Measurements from ENCODE around the gene BOLL.
"Not testable (repeated sequence)": the region's sequence is repeated elsewhere in the genome, so short reads cannot be mapped to it uniquely, and the experiment has no call there.

The BOLL gene

DNA sequence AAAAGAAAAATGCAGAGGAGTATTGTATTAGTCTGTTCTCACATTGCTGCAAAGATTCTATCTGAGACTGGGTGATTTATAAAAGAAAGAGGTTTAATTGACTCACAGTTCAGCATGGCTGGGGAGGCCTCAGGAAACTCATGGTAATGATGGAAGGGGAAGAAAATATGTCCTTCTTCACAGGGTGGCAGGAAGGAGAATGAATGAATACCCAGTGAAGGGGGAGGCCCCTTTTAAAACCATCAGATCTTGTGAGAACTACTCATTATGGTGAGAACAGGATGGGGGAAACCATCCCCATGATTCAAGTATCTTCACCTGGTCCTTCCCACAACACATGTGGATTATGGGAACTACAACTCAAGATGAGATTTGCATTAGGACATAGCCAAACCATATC, 10.2 kb upstream of the BOLL start:
- DNase-seq (ENCODE audit: low spot score), result no peak

DNA sequence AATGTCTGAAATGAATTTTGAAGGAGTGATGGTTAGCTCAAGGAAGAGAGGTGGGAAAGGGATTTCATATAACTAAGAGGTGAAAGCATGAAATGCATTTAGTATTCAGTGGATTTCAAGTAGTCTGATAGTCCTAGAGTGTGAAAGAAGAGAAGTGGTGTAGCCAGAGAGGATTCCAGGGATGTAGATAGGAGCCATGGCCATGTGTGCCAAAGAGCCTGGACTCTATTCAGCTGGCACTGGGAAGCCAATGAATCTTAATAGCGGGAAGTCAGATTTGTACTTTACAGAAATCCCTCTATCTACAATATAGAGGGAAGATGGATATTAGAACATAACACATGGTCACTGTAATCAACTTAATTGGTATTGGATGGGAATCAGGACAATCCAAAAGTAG, 8.3 kb upstream of the BOLL start:
- no peak for DNase-seq (ENCODE audit: low spot score)

DNA sequence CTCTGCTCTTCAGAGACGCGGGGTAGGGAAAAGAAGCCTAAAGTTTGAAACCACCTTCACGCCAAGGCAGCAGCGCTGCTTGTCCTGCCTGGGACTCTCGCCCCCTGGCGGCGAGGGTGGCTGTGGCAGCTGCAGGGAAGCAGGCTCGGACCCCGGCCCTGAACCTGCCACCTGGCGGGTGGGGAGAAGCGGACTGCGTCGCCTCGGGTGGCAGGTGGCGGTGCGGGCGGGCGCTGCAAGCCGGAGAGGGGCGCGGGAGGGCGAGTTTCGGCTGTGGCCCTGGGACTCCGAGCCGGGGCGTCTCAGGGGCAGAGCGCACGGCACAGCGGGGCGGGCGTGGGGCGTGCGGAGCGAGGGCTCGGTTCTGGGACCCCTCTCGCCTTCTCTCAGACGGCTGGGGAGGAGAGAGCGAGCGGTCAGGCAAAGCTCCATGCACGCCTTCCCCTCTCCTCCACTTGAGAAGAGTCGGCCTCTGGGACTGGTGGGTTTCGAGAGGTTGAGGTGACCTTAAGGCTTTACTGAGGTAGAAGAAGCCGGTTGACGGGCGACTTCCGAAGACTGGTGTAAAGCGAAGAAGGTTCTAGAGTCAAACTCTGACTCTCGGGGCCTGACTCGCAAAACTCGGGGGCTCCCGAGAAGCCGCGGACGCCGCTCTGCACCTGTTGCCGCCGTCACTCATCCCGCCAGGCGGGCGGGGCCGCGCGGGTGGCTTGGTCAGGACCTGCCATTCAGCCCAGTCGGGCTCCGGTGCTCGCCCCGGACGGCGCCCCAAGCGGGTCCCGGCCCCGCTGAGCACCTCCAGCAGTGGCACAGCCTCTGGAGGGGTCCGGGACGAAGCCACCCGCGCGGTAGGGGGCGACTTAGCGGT, 1.1 kb upstream of the BOLL start:
- DNase-seq (ENCODE audit: low spot score), result peak; percentile 50

DNA sequence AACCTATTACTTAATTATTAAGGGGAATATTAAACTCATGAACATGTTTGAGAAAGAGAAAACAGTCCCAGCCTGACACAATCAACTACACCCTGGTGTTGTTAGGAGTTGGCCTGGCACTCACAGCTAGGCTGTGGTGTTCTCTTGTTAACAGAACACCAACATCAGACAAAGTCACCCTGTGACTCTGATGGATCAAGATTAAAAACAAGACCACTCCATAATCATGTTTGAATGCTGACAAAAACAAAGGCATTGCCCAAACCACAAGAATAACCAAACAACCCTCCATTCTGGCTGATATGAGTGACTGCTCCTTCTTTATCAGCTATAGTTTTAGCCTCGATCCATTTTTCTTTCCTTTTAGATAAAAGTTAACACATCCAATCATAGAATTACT, 3.0 kb downstream of the BOLL start:
- DNase-seq (ENCODE audit: low spot score), result no peak

DNA sequence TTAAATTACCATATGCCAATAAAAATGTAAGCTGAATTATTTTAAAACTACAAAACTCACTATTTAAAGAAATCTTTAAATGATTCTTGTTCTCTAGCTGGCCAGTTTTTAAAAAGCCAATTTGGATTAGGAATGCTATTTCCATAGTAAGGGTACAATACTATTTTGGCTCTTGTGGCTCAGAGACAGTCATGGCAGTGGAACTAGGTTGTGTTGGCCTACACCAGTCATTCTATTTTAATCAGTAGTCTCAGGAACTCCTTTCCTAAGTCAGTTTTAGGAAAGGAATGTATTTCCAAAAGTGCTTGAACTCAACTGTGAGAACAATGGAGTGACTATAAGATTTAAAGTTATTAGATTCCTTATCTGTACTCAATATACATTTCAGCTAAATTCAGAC, 5.9 kb downstream of the BOLL start:
- no peak for DNase-seq (ENCODE audit: low spot score)

DNA sequence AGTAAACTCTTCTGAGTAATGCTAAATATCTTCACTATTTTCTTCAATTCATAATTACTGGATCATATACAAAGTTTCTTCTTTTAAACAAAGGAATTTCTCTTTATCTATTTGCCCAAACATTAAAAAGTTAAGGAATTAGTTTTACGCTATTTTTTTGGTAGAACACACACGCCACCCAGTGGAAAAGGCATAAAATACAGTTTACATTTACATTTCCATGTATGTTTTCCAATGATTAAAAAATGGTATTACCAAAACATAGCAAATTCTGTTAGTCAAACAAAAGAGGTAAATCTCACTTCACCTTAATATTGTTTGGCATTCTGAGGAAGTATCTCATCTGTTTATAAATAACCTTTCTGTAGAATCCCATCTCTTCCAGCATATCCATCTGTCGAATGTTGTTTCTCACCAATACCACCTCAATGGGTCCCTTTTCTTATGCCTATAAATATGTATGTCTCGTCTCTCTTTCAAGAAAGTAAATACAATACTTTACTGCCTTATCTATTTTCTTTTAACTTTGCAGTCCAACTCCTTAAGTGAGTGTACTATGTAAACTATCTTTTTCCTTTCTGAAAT, 7.2 kb downstream of the BOLL start:
- DNase-seq (ENCODE audit: low spot score), result peak; percentile 17

DNA sequence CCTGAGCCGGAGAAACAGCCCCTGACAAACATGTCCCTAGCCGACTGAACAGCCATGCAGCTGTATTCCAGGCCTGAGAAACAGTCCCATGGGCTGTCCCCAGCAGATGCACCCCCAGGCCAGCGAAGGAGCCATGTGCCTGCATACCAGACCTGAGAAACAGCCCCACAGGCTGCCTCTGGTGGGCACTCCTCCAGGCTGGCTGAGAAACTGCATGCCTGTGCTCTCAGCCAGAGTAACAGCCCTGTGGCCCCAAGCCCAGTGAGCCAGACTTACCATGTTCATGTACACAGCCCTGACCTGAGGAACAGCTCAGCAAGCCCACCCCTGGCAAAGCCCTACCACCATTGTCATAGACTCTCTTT, 24.8 kb downstream of the BOLL start:
- DNase-seq (ENCODE audit: low spot score), result no peak

DNA sequence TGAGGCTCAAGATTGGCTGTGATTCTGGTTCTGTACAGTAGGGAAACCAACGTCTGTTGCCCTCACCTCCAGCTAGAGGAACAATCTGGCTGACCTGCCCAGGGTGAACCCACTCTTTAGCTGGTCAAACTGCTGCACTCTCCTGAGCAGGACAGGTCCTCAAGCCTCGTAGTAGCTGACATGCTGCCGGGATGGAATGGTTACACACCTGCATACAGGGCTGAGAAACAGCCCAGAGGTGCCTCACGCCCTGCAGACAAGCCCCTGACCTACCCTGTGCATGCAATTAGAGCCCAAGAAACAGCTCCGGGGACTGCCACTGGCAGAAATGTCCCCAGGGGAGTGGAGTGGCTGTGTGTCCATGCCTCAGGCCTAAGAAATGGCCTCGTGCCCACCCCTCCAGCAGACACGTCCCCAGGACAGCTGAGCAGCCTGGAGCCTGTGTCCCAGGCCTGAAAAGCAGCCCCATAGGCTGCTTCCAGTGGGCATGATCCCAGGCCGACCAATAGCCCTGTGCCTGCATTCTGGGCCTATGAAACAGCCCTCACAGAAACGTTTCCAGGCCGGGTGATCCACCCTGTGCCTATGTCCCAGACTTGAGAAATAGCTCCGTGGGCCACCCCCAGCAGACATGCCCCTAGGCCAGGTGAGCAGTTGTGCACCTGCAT, 25.4 kb downstream of the BOLL start:
- no peak for DNase-seq (ENCODE audit: low spot score)

DNA sequence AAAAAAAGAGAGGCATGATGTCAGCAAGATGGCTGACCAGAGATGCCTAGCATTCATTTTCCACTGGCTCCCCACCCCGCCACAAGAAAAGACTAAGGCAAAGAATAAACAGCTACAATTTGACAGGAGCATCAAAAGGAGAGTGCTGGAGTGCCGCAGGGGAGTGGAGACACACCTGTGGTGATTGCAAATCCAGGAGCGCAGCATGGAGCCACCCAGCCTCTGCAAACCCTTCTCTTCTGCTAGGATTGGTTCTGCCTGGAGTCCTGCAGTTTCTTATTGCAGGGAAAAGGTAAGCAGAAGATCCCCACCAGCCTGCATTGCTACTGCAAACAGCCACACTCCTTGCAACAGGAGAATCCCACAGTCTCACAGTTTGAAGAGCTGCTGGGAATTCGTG, 26.1 kb downstream of the BOLL start:
- no peak for DNase-seq (ENCODE audit: low spot score)

DNA sequence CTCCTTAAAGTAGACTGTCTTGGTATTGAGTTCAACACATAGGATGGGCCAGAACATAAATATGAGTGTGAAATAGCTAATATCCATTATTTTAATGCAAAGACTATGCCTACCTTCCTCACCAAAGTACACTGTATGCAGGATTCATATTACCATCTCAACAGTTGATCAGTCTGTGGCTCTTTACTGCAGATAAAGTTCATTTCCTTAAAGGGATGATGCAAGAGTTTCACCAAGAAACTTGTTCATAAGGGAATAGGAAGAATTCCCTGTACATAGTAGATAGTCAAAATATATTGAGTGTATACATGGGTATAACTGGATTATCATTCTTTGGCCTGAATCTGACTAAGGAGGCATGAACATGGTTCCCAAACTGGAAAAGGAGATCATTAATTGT, 44.9 kb downstream of the BOLL start:
- no peak for DNase-seq (ENCODE audit: low spot score)

DNA sequence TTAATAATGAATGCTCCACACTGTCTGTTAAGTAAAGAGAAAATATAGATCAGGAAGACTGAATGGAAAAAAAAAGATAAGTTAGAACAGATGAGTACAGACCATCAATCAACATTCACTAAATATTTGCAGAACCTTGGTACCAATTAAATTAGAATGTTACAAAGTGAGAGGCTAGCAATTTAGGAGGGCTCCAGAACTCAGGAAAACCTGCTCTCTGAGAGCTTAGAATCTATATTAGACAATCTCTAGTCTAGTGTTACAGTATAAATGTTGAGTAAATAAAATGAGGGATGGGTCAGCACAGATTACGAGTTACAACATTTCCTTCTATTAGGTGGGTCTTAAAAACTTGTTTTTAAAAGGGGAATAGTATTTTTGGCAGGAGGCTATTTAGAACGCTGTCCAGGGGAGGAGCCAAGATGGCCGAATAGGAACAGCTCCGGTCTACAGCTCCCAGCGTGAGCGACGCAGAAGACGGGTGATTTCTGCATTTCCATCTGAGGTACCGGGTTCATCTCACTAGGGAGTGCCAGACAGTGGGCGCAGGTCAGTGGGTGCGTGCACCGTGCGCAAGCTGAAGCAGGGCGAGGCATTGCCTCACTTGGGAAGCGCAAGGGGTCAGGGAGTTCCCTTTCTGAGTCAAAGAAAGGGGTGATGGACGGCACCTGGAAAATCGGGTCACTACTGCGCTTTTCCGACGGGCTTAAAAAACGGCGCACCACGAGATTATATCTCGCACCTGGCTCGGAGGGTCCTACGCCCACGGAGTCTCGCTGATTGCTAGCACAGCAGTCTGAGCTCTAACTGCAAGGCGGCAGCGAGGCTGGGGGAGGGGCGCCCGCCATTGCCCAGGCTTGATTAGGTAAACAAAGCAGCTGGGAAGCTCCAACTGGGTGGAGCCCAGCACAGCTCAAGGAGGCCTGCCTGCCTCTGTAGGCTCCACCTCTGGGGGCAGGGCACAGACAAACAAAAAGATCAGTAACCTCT, 56.3 kb downstream of the BOLL start:
- DNase-seq (ENCODE audit: low spot score), result not testable (repeated sequence)

DNA sequence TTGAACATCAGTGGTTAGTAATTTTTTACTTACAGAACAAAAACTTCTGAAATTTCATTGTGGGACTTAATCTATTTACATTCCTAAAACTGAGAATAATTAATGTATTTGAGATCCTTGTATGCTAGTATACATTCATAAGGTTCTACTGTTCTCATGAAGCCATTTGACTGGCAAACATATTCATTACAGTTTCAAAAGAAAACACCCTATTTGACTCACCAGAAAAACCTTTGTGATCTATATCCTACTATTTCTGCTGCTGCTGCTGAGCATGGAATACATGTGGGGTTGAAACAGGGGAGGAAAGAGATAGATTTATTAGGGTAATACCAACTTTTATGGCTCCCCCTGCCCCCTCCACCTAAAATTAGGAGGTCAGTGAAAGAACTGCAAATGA, 58.1 kb downstream of the BOLL start:
- DNase-seq (ENCODE audit: low spot score), result no peak

DNA sequence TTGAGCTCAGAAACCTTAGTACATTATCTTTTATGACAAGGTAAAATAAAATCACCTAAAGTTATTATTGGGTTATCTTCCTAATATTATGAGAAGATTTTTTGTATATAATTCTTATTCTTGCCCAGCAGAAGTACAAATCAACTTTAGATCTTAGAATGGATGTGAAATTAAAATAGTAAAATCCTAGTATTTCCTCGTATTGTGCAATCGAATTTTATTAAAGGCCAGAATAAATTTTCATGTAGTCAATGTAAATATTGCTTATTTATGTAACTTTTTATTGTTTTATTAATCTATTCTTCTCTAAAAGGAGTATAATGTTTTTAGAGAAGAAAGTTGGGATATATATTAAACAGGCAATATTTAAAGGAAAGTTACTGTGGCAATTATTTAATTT, 67.3 kb downstream of the BOLL start:
- DNase-seq (ENCODE audit: low spot score), result no peak

DNA sequence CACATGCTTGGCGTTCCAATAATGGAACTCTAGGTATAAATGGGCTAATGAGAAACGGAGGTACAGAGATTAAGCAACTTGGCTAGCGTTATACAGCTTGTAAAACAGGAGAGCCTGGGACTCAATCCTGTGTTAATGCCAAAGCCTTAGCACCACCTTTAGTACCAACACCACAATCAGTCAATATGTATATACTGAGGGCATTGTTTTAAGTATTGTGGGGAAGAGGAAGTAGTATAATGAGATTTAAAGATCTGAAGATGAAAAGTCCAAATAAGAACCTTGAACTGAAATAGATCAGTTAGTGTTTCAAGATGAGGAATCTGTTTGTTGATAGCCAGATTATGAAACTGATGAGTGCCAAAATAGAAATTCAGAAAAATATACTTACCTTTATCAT, 71.8 kb downstream of the BOLL start:
- DNase-seq (ENCODE audit: low spot score), result no peak

DNA sequence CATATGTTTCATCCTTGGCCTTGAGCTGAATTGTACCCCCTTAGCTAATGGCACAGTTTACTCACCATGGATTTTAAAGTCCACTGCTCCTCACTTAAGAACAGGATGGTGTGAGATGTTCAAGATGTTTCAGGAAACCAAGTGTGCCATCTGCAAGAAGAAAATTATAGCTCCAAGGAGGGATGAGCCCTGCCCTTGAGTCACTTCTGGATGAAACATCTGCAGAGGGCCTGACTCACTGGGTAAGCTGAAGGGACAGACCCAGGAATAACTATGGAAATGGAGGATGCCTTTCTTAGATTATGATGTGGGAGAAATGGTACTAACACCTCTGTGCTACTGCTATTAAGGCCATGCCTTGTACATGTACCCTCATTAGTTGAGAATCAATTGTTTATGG, 73.5 kb downstream of the BOLL start:
- DNase-seq (ENCODE audit: low spot score), result peak; percentile 37

DNA sequence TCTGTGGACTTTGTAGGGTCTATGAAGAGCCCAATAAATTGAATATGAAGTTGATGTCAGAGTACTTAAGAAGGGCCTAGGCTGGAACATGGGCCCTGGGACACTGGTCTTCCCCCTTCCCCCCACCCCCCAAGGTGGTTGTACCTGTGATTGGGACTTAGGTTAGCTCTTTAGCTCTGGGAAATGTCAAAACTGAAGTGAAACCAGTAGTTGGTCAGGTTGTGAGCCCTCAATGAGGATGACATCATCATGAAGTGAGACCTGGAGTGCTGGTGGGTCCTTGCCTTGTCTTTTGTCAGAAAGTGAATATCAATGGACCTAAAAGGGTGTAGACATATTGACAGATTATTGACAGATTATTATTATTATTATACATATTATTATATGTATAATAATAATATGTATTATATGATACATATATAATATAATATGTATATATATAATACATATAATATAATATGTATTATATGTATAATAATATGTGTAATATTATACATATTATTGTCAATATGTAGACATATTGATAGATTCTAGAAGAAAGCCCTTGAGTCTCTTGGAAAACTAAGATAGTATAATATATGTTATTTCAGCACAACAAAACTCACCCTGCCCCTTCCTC, 74.6 kb downstream of the BOLL start:
- DNase-seq (ENCODE audit: low spot score), result no peak

DNA sequence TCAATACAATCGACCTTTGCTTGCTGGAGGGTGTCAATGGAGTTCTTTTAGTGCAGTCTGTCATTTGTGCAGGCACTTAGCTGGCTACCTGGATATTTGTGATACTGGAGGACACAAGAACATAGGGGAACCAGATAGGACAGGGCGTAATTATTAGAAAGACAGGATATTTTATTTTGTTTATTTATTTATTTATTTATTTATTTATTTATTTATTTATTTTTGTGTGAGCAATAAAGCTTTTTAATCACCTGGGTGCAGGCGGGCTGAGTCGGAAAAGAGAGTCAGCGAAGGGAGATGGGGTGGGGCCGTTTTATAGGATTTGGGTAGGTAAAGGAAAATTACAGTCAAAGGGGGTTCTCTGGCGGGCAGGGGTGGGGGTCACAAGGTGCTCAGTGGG, 76.0 kb downstream of the BOLL start:
- DNase-seq (ENCODE audit: low spot score), result not testable (repeated sequence)

DNA sequence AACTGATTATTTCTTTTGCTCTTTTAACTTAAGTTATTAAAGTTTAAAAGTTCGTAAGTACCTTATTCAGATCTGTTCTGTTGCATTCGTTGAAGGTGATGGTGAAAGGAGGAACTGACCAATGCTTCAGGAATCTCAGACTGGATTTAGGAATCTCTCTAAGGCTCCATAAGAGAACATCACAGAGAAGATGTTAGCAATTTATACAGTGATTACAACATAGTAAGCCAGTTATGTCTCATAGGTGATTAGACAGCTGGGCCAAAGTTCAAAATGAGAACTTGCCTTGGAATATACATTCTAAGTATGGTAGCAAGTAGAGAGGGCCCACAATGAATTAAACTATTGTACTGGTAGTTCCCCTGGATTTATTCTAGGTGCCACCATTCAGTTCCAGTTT, 76.8 kb downstream of the BOLL start:
- peak; percentile 39 for DNase-seq (ENCODE audit: low spot score)

DNA sequence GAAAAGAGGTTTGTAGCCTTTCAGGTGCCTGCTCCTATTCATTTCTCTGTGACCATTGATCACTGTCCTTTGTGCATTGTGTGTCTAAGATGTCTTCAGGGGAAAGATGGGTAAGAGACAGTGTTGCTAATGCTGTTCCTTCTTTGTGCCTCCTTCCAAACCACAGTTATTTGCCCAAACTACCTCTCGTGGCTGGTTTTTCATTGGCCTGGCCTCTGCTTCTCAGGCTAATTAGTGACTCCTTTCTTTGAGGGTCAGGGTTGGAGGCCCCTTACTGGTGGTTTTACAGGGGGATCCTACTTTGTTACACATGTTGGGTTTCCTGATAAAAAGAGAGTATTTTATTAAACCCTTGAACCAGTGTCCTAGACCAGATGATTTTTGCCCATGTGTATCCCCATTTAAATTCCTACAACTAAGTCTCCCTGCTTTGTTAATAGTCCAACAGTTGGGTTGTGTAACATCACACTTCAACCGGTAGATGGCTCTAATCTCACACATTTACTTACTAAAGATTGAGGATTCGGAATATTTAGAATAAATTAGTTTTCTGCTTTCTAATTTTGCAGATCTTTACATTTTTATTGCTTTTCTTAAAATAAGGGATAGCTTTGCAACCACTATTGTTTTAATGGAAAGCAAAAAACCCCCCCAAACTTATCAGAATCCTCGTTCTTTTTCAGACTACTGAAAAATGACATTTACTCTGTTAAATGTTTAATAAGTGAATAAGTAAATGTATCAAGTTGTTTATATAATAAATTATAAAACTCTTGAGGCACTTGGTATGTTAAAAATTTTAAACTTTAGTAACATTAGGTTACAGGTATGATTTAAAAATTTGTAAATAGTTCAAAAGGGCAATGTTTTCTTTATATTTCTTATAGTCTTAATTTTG, 77.6 kb downstream of the BOLL start:
- peak; percentile 27 for DNase-seq (ENCODE audit: low spot score)

DNA sequence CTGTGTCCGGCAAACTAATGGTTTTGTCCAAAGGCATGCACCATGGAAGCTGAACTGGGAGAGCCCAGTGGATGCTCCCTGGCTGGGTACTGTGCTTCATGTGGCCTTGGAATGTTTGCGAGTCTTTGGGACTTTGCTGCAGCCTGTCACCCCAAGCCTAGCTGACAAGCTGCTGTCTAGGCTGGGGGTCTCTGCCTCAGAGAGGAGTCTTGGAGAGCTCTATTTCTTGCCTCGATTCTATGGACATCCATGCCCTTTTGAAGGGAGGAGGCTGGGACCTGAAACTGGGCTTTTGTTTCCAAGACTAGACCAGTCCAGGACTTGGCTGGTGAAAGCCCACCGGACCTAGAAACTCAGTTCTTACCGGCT, 78.3 kb downstream of the BOLL start:
- no peak for DNase-seq (ENCODE audit: low spot score)

All from AG20443 (cell line).